IPS-NIHi7 (cell line): ENCODE data around the gene RWDD3.

ENCODE experiments used
- DNase-seq: peaks from one replicate; pipeline ENCODE4 v3.0.0; 2012; ENCODE audit warnings: mixed read lengths; ENCODE audit errors: extremely low spot score

The RWDD3 gene

GRCh38 chr1:95282518-95282895 lies 48.5 kb downstream of the RWDD3 start:
- no peak for DNase-seq

GRCh38 chr1:95284420-95284819 lies 50.4 kb downstream of the RWDD3 start:
- no peak for DNase-seq

GRCh38 chr1:95286479-95286878 lies 52.5 kb downstream of the RWDD3 start:
- peak; percentile 23 for DNase-seq

- no peak for DNase-seq
These were observed 53.1 kb downstream of the RWDD3 start for GRCh38 chr1:95287081-95287480.

GRCh38 chr1:95287825-95288224 lies 53.8 kb downstream of the RWDD3 start:
- no peak for DNase-seq
